Smooth muscle cell (in vitro differentiated cells): ENCODE data around the gene CFHR1. TPM values are rescaled to one million over a fixed set of nuclear protein-coding genes. Genes with fewer than 3 reads are reported as not detected.
A peak's percentile ranks its signal among the peaks of the same experiment; 100 is the strongest.
"Not testable (repeated sequence)": the region's sequence is repeated elsewhere in the genome, so short reads cannot be mapped to it uniquely, and the experiment has no call there.

ENCODE experiments used
- DNase-seq: peaks from one replicate; lab custom pipeline; 2025; ENCODE audit not compliant: unreplicated experiment; lab: John Stamatoyannopoulos, UW
- H2AFZ ChIP-seq: fragments of 200-600 bp; sonication (generic); 2 replicates; pipeline ENCODE4 v1.6.0; 2016; ENCODE audit warnings: antibody characterized with exemption, low read depth, mild to moderate bottlenecking
- H3F3A ChIP-seq: fragments of 200-600 bp; sonication (generic); 2 replicates; pipeline ENCODE4 v1.6.0; 2017; ENCODE audit warnings: antibody characterized with exemption, low read depth
- H3K27ac ChIP-seq: fragments of 200-600 bp; sonication (generic); 2 replicates; pipeline ENCODE4 v1.5.1; 2016; ENCODE audit warnings: low read depth, mild to moderate bottlenecking
- H3K27me3 ChIP-seq: fragments of 200-600 bp; sonication (generic); 2 replicates; pipeline ENCODE4 v1.6.1; 2016; ENCODE audit warnings: low read depth, mild to moderate bottlenecking
- H3K36me3 ChIP-seq: fragments of 200-600 bp; sonication (generic); 2 replicates; pipeline ENCODE4 v1.5.1; 2016; ENCODE audit warnings: low read depth
- H3K4me1 ChIP-seq: fragments of 200-600 bp; sonication (generic); 2 replicates; pipeline ENCODE4 v1.5.1; 2016; ENCODE audit warnings: low read depth
- H3K4me2 ChIP-seq: fragments of 200-600 bp; sonication (generic); 2 replicates; pipeline ENCODE4 v1.6.0; 2016; ENCODE audit warnings: mild to moderate bottlenecking
- H3K4me3 ChIP-seq: fragments of 200-600 bp; sonication (generic); 2 replicates; pipeline ENCODE4 v1.5.1; 2016; ENCODE audit warnings: mild to moderate bottlenecking
- H3K79me2 ChIP-seq: fragments of 200-600 bp; sonication (generic); 2 replicates; pipeline ENCODE4 v1.6.0; 2016; ENCODE audit warnings: low read depth, mild to moderate bottlenecking
- H3K9ac ChIP-seq: fragments of 200-600 bp; sonication (generic); 2 replicates; pipeline ENCODE4 v1.6.0; 2016; ENCODE audit warnings: low read depth
- H3K9me3 ChIP-seq: fragments of 200-600 bp; sonication (generic); replicated peaks from 2 replicates; pipeline ENCODE4 v1.5.1; 2016; ENCODE audit warnings: low read depth
- H4K20me1 ChIP-seq: fragments of 200-600 bp; sonication (generic); 2 replicates; pipeline ENCODE4 v1.6.0; 2016; ENCODE audit warnings: low read depth
- CTCF ChIP-seq: fragments of 200-600 bp; sonication (generic); IDR thresholded peaks from 2 replicates; pipeline ENCODE4 v1.5.1; 2017; ENCODE audit warnings: borderline replicate concordance, mild to moderate bottlenecking, antibody characterized with exemption; ENCODE audit not compliant: insufficient read depth, poor library complexity, severe bottlenecking
- WGBS: methylation state at CpG from one replicate; pipeline ENCODE4 v1.1.7; 2016; ENCODE audit warnings: low lambda C conversion rate; 5-methylcytosine and 5-hydroxymethylcytosine counted together
- polyA plus RNA-seq: library from polyadenylated mRNA; unstranded; fragments of >200 nt; fragmentation: Nextera tagmentation; extraction: Ambion mirVana; gene quantifications from 2 replicates; pipeline ENCODE4 v1.2.1, GENCODE V29; 2016
- total RNA-seq: library from RNA; depleted of rRNA; stranded (reverse); fragments of >200 nt; gene quantifications from 2 replicates; pipeline ENCODE4 v1.2.3, GENCODE V29; 2014

CFHR1 gene
- total and polyA plus RNA-seq, 2 experiments from 2014 or later: not detected

- Histone ChIP-seq H3K27ac (no peak overlapping the region), H3K9me3 (no peaks in the 10 kb centered on the region), H3F3A (no peaks in the 10 kb centered on the region), H3K4me2 (no peak overlapping the region), H3K4me1 (no peaks in the 10 kb centered on the region), H3K79me2 (no peaks in the 10 kb centered on the region), H2AFZ (no peak overlapping the region), H3K9ac (no peak overlapping the region), H4K20me1 (no peaks in the 10 kb centered on the region), H3K4me3 (no peak overlapping the region), H3K27me3 (no peaks in the 10 kb centered on the region), H3K36me3 (no peaks in the 10 kb centered on the region)
- TF ChIP-seq CTCF: no peak
- no peak for DNase-seq
- WGBS: 88% methylated on average over 20 of the region's 22 CpGs
Measured at GRCh38 chr1:196808529-196809235, 10.8 kb upstream of the CFHR1 start.

GRCh38 chr1:196817442-196817841, 2.1 kb upstream of the CFHR1 start:
- WGBS: 77% methylated on average over 6 of the region's 6 CpGs

GRCh38 chr1:196827860-196828259, 8.3 kb downstream of the CFHR1 start:
- H3K27ac ChIP-seq, H4K20me1 ChIP-seq, H3K36me3 ChIP-seq, H3K79me2 ChIP-seq, H3K27me3 ChIP-seq, H3F3A ChIP-seq, DNase-seq, H3K4me1 ChIP-seq, H3K9ac ChIP-seq, H3K9me3 ChIP-seq, H3K4me3 ChIP-seq, H2AFZ ChIP-seq: not testable (repeated sequence)
- 11% methylated on average over 4 of the region's 4 CpGs for WGBS
- H3K4me2 ChIP-seq: peak overlapping the region; percentile 31
- peak; percentile 46 for TF ChIP-seq CTCF

More at GRCh38 chr1:196817442-196817841, 2.1 kb upstream of the CFHR1 start:
- not testable (repeated sequence) for H3K9me3 ChIP-seq, H3K79me2 ChIP-seq, H3K27me3 ChIP-seq, H3K36me3 ChIP-seq, H3K27ac ChIP-seq, H3K4me2 ChIP-seq, H4K20me1 ChIP-seq, H3K9ac ChIP-seq, H3K4me3 ChIP-seq, DNase-seq, H3K4me1 ChIP-seq, H2AFZ ChIP-seq, H3F3A ChIP-seq

GRCh38 chr1:196849613-196850492, 30.3 kb downstream of the CFHR1 start:
- H3K27ac ChIP-seq, DNase-seq, H3K4me2 ChIP-seq, H3K9me3 ChIP-seq, H3K27me3 ChIP-seq, H2AFZ ChIP-seq, H3K9ac ChIP-seq, H3K4me3 ChIP-seq, H4K20me1 ChIP-seq, H3K4me1 ChIP-seq, H3K36me3 ChIP-seq, H3F3A ChIP-seq, H3K79me2 ChIP-seq: not testable (repeated sequence)
- 89% methylated on average over 3 of the region's 4 CpGs for WGBS
